Dedifferentiated amniotic fluid mesenchymal stem cell (primary cell): Measurements from ENCODE around the gene ELAC1.
"Not testable (repeated sequence)": the region's sequence is repeated elsewhere in the genome, so short reads cannot be mapped to it uniquely, and the experiment has no call there.

ENCODE experiments used
- DNase-seq: peaks from one replicate; pipeline ENCODE4 v3.0.0-alpha.2; 2016; ENCODE audit errors: extremely low spot score

Gene ELAC1

GRCh38 chr18:50967714-50968661 is at the start of gene ELAC1:
Gene ELAC1, plus strand, starts transcription at chr18:50968040. Its CDS starts 6,365 bp downstream, at chr18:50974405.
- peak; percentile 64 for DNase-seq

- DNase-seq, result no peak
These were observed 49.7 kb upstream of the ELAC1 start for GRCh38 chr18:50918153-50918552.

- peak; percentile 27 for DNase-seq
These were observed 43.5 kb upstream of the ELAC1 start for GRCh38 chr18:50924372-50924771.

- no peak for DNase-seq
These were observed 41.3 kb upstream of the ELAC1 start for GRCh38 chr18:50926521-50926920.

- DNase-seq, result no peak
These were observed 39.3 kb upstream of the ELAC1 start for GRCh38 chr18:50928551-50928950.

- DNase-seq, result no peak
These were observed 34.2 kb upstream of the ELAC1 start for GRCh38 chr18:50933684-50934083.

GRCh38 chr18:50934545-50935211 is 33.2 kb upstream of the ELAC1 start:
- DNase-seq, result no peak

GRCh38 chr18:50935493-50936191 is 32.2 kb upstream of the ELAC1 start:
- no peak for DNase-seq

GRCh38 chr18:50937183-50937582 is 30.7 kb upstream of the ELAC1 start:
- DNase-seq, result no peak

GRCh38 chr18:50938912-50939311 is 28.9 kb upstream of the ELAC1 start:
- DNase-seq, result no peak

- DNase-seq, result no peak
These were observed 23.5 kb upstream of the ELAC1 start for GRCh38 chr18:50944245-50944932.

GRCh38 chr18:50945918-50946317 is 21.9 kb upstream of the ELAC1 start:
- DNase-seq, result not testable (repeated sequence)

- no peak for DNase-seq
These were observed 19.9 kb upstream of the ELAC1 start for GRCh38 chr18:50947899-50948298.

GRCh38 chr18:50949185-50949584 is 18.7 kb upstream of the ELAC1 start:
- DNase-seq, result no peak

GRCh38 chr18:50950626-50951025 is 17.2 kb upstream of the ELAC1 start:
- no peak for DNase-seq

GRCh38 chr18:50953822-50954221 is 14.0 kb upstream of the ELAC1 start:
- DNase-seq, result no peak

GRCh38 chr18:50955253-50955652 is 12.6 kb upstream of the ELAC1 start:
- DNase-seq, result no peak

GRCh38 chr18:50956116-50956515 is 11.7 kb upstream of the ELAC1 start:
- no peak for DNase-seq

- DNase-seq, result no peak
These were observed 5.9 kb upstream of the ELAC1 start for GRCh38 chr18:50961974-50962373.

GRCh38 chr18:50969448-50969847 is 1.6 kb downstream of the ELAC1 start:
- DNase-seq, result no peak

GRCh38 chr18:50970006-50970405 is 2.2 kb downstream of the ELAC1 start:
- no peak for DNase-seq

- DNase-seq, result not testable (repeated sequence)
These were observed 4.6 kb downstream of the ELAC1 start for GRCh38 chr18:50972404-50972803.
